Endothelial cell of umbilical vein (primary cell): ENCODE results near the gene ALOX5AP. TPM values are rescaled to one million over a fixed set of nuclear protein-coding genes. Genes with fewer than 3 reads are reported as not detected.

ENCODE experiments used
- BruUV-seq: library from RNA; stranded (reverse); fragments of 400-500 nt; replicated peaks from 2 replicates; lab custom pipeline; 2021; lab: Mats Ljungman, UMichigan
- CTCF ChIA-PET: fragments of 300-600, 350-600 bp; sonication (Branson Sonifier 250); formaldehyde crosslinking; loops from one replicate; lab custom pipeline; 2021; ENCODE audit warnings: antibody characterized with exemption, inconsistent platforms; lab: Charles Lee
- POLR2A ChIA-PET: fragments of 300-600, 350-600 bp; sonication (Branson Sonifier 250); formaldehyde crosslinking; loops from one replicate; lab custom pipeline; 2021; ENCODE audit warnings: antibody characterized with exemption, inconsistent platforms; lab: Charles Lee
- DNase-seq: peaks from one replicate; pipeline ENCODE4 v3.0.0-alpha.2; 2011; ENCODE audit warnings: low read depth, low spot score
- FAIRE-seq: peaks from 2 replicates; lab custom pipeline; 2011; peaks lifted over from hg19 to GRCh38; lab: Jason Lieb, UNC
- H2AFZ ChIP-seq: 2 replicates; pipeline ENCODE4 v1.6.0; 2012; ENCODE audit warnings: low read depth, low read length, control low read depth, inconsistent platforms
- H3K27ac ChIP-seq: 2 replicates; pipeline ENCODE4 v1.5.1; 2011; ENCODE audit warnings: low read depth, mild to moderate bottlenecking, control low read depth, low read length, moderate library complexity; ENCODE audit not compliant: insufficient read depth
- H3K27me3 ChIP-seq, 2 experiments: 2 replicates each; pipeline versions ENCODE4 v1.6.0 to v1.6.1; 2011; ENCODE audit warnings: low read length in 2 of 2, mixed read lengths in 1 of 2; ENCODE audit not compliant: control insufficient read depth in 2 of 2, insufficient read depth in 2 of 2
- H3K36me3 ChIP-seq, 2 experiments: 2 replicates in 1 of 2; 3 replicates in 1 of 2; pipeline ENCODE4 v1.5.1; 2011; ENCODE audit warnings: low read length in 2 of 2, mild to moderate bottlenecking in 1 of 2, moderate library complexity in 1 of 2; ENCODE audit not compliant: control insufficient read depth in 2 of 2, insufficient read depth in 2 of 2; ENCODE audit errors: extremely low read depth in 1 of 2
- H3K4me1 ChIP-seq: 3 replicates; pipeline ENCODE4 v1.5.1; 2011; ENCODE audit warnings: mild to moderate bottlenecking, low read length; ENCODE audit not compliant: control insufficient read depth, insufficient read depth; ENCODE audit errors: extremely low read depth
- H3K4me2 ChIP-seq: 2 replicates; pipeline ENCODE4 v1.6.1; 2011; ENCODE audit warnings: low read length, control low read depth, mixed read lengths; ENCODE audit not compliant: insufficient read depth
- H3K4me3 ChIP-seq, 3 experiments: fragments of 200-600 bp in 1 of 3; sonication (generic), shearing (Covaris generic) in 1 of 3; replicated peaks in 1 of 3; 2 replicates each; pipeline ENCODE4 v1.5.1; 2011 to 2016; ENCODE audit warnings: control low read depth in 3 of 3, low read length in 3 of 3, mild to moderate bottlenecking in 2 of 3, inconsistent platforms in 1 of 3, low read depth in 1 of 3, moderate library complexity in 1 of 3; ENCODE audit not compliant: insufficient read depth in 1 of 3
- H3K79me2 ChIP-seq: 2 replicates; pipeline ENCODE4 v1.6.0; 2012; ENCODE audit warnings: low read length, inconsistent platforms; ENCODE audit not compliant: control insufficient read depth, insufficient read depth
- H3K9ac ChIP-seq: replicated peaks from 2 replicates; pipeline ENCODE3; 2011; ENCODE audit warnings: low read length, control low read depth; ENCODE audit not compliant: insufficient read depth; ENCODE audit errors: extremely low read depth
- H3K9me1 ChIP-seq: replicated peaks from 3 replicates; pipeline ENCODE4 v1.6.0; 2011; ENCODE audit warnings: mild to moderate bottlenecking, low read length; ENCODE audit not compliant: control insufficient read depth, insufficient read depth; ENCODE audit errors: extremely low read depth
- H3K9me3 ChIP-seq: replicated peaks from 2 replicates; pipeline ENCODE4 v1.5.1; 2012; ENCODE audit warnings: low read length, inconsistent platforms; ENCODE audit not compliant: control insufficient read depth, insufficient read depth
- H4K20me1 ChIP-seq: replicated peaks from 2 replicates; pipeline ENCODE3; 2011; ENCODE audit warnings: mild to moderate bottlenecking, low read length; ENCODE audit not compliant: control insufficient read depth, insufficient read depth; ENCODE audit errors: extremely low read depth
- EZH2 ChIP-seq: IDR thresholded peaks from 2 replicates; pipeline ENCODE4 v1.6.1; 2012; ENCODE audit warnings: borderline replicate concordance, low read depth, mild to moderate bottlenecking, moderate library complexity, low read length, inconsistent platforms; ENCODE audit not compliant: severe bottlenecking
- FOS ChIP-seq: IDR thresholded peaks from 2 replicates; pipeline ENCODE4 v1.6.1; 2011; ENCODE audit warnings: mild to moderate bottlenecking, low read length, moderate library complexity, borderline replicate concordance; ENCODE audit not compliant: insufficient read depth
- GATA2 ChIP-seq: IDR thresholded peaks from 2 replicates; pipeline ENCODE4 v1.7.0; 2011; ENCODE audit warnings: low read depth, mild to moderate bottlenecking, moderate library complexity, mixed read lengths, low read length; ENCODE audit not compliant: insufficient read length, insufficient read depth
- JUN ChIP-seq: IDR thresholded peaks from 2 replicates; pipeline ENCODE4 v1.6.1; 2011; ENCODE audit warnings: borderline replicate concordance, low read depth; ENCODE audit not compliant: insufficient read length, insufficient read depth
- MYC ChIP-seq: IDR thresholded peaks from one replicate; pipeline ENCODE4 v1.6.1; 2011; ENCODE audit warnings: mild to moderate bottlenecking, low read depth, low read length
- POLR2A ChIP-seq: IDR thresholded peaks from 2 replicates; pipeline ENCODE4 v1.6.1; 2012; ENCODE audit warnings: low read depth, mild to moderate bottlenecking, control low read depth, low read length
- POLR2AphosphoS5 ChIP-seq: IDR thresholded peaks from 2 replicates; pipeline ENCODE4 v1.6.1; 2012; ENCODE audit warnings: low read depth, mild to moderate bottlenecking, control low read depth, low read length, moderate library complexity; ENCODE audit not compliant: insufficient read depth
- dilution Hi-C: fragments of 300-500 bp; cut with MboI; formaldehyde crosslinking; loops from one replicate; pipeline ENCODE4 v1.15.0; 2019; ENCODE audit warnings: low sequenced_read_pairs; ENCODE audit not compliant: extremely low pct_ligation_motif_present
- intact Hi-C: fragments of 100-400 bp; cut with micrococcal nuclease; formaldehyde crosslinking; loops from one replicate; pipeline ENCODE4 v1.10.0; 2022
- polyA plus RNA-seq, 4 experiments: library from polyadenylated mRNA; depleted of rRNA in 3 of 4; stranded (reverse) in 3 of 4; unstranded in 1 of 4; fragments of >200 nt; gene quantifications; 2 replicates each; pipeline versions ENCODE4 v1.2.1 to v1.2.3, GENCODE V29; 2011 to 2012; ENCODE audit warnings: missing spikeins in 1 of 4
- total RNA-seq: library from RNA; stranded (reverse); gene quantifications from 2 replicates; pipeline ENCODE4 v1.2.3, GENCODE V29; 2021
- TF ChIP-seq, protein P1 (sequence below), 2 donors: IDR thresholded peaks; 1 replicate in 1 of 2; 2 replicates in 1 of 2; pipeline ENCODE4 v1.5.1; 2011; ENCODE audit warnings: low read length in 2 of 2, mild to moderate bottlenecking in 2 of 2, moderate library complexity in 2 of 2, control low read depth in 1 of 2, inconsistent platforms in 1 of 2, low read depth in 1 of 2; ENCODE audit not compliant: insufficient read depth in 1 of 2; ENCODE audit errors: extremely low read depth in 1 of 2
- TF ChIP-seq, protein P2 (sequence below): IDR thresholded peaks from 2 replicates; pipeline ENCODE4 v1.6.1; 2011; ENCODE audit not compliant: insufficient read depth, insufficient read length

Gene ALOX5AP
- total and polyA plus RNA-seq, 2 donors (not counting 3 experiments of a cell fraction or from before 2014, with no cell fraction given): 1.8 TPM; not detected in 1

DNA sequence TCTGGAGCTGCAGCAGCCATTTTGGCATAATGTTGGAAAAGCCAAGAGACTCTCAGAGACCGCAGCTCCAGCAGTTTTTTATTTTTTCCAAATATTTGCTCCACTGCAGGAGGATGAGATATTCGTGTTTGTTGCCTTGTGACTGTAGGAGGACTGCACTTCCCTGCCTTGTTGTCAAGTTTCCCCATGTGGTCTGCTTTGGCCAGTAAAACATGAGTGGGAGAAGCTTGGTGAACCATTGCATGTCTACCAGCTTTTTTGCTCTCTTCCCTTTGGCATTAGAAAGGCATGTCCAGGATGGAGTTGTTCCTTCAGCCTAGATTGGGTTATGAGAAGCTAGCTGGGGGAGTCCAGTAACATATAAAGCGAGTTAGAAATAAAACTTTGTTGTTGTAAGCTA lies 47.7 kb upstream of the ALOX5AP start:
- intact Hi-C loops: no loop called here

More for the DNA sequence above, 47.7 kb upstream of the ALOX5AP start:
- Histone ChIP-seq H2AFZ (no peak overlapping the region), H3K9me1 (no peaks in the 10 kb centered on the region), H3K27ac (no peak overlapping the region), H3K4me1 (no peaks in the 10 kb centered on the region), H3K4me3 (no peak overlapping the region), H3K9ac (no peak overlapping the region), H3K9me3 (no peaks in the 10 kb centered on the region), H4K20me1 (no peaks in the 10 kb centered on the region), H3K4me2 (no peak overlapping the region), H3K27me3 (no peaks in the 10 kb centered on the region), H3K36me3 (no peaks in the 10 kb centered on the region), H3K79me2 (no peaks in the 10 kb centered on the region)
- no TSS peak for BruUV-seq
- DNase-seq (no peak), FAIRE-seq (no peak)
- POLR2A ChIA-PET: no interaction called here
- dilution Hi-C loops: loop anchor here (25.0 kb wide), 1 partner anchor 100 kb away; no protein-coding TSS in a partner anchor
- CTCF ChIA-PET: no interaction called here
- TF ChIP-seq MYC: no peak
- no peak for TF ChIP-seq EZH2
- TF ChIP-seq GATA2: no peak
- TF ChIP-seq POLR2AphosphoS5: no peak
- TF ChIP-seq, protein P1, sequence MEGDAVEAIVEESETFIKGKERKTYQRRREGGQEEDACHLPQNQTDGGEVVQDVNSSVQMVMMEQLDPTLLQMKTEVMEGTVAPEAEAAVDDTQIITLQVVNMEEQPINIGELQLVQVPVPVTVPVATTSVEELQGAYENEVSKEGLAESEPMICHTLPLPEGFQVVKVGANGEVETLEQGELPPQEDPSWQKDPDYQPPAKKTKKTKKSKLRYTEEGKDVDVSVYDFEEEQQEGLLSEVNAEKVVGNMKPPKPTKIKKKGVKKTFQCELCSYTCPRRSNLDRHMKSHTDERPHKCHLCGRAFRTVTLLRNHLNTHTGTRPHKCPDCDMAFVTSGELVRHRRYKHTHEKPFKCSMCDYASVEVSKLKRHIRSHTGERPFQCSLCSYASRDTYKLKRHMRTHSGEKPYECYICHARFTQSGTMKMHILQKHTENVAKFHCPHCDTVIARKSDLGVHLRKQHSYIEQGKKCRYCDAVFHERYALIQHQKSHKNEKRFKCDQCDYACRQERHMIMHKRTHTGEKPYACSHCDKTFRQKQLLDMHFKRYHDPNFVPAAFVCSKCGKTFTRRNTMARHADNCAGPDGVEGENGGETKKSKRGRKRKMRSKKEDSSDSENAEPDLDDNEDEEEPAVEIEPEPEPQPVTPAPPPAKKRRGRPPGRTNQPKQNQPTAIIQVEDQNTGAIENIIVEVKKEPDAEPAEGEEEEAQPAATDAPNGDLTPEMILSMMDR (IDR thresholded peaks at IDR 0.05; ENCODE audit: extremely low read depth in 1 of 2, insufficient read depth in 1 of 2, low read depth in 1 of 2, low read length in 2 of 2): no peak
- TF ChIP-seq FOS: no peak
- TF ChIP-seq JUN: no peak
- no peak for TF ChIP-seq POLR2A
- TF ChIP-seq, protein P2, sequence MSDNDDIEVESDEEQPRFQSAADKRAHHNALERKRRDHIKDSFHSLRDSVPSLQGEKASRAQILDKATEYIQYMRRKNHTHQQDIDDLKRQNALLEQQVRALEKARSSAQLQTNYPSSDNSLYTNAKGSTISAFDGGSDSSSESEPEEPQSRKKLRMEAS: no peak
